Activated naive CD8-positive, alpha-beta T cell treated with anti-CD3 and anti-CD28 coated beads, Interleukin-2, amount 10 ng/mL, durations not matched to agents 7 days and 5 days (primary cell): ENCODE data around the gene PLEK. TPM values are rescaled to one million over a fixed set of nuclear protein-coding genes. Genes with fewer than 3 reads are reported as not detected.
"Not testable (repeated sequence)": the region's sequence is repeated elsewhere in the genome, so short reads cannot be mapped to it uniquely, and the experiment has no call there.

ENCODE experiments used
- ATAC-seq: fragments of 150-1000 bp; cut with Tn5 transposase; one replicate; pipeline ENCODE4 v1.10.0; 2021; ENCODE audit warnings: low read depth, moderate library complexity
- POLR2A ChIA-PET: fragments of 350-600 bp; sonication (Branson Sonifier 250); formaldehyde crosslinking; loops from one replicate; lab custom pipeline; 2021; ENCODE audit warnings: antibody characterized with exemption; lab: Charles Lee
- DNase-seq: peaks from one replicate; pipeline ENCODE4 v3.0.0; 2021
- H3K27ac Mint-ChIP-seq: one replicate; pipeline ENCODE4 v1.8.0; 2022; ENCODE audit warnings: mild to moderate bottlenecking, mixed read lengths
- H3K27me3 Mint-ChIP-seq: one replicate; pipeline ENCODE4 v1.8.0; 2022; ENCODE audit warnings: mild to moderate bottlenecking, moderate library complexity, mixed read lengths
- H3K36me3 Mint-ChIP-seq: one replicate; pipeline ENCODE4 v1.8.0; 2021; ENCODE audit warnings: mild to moderate bottlenecking, mixed read lengths
- H3K4me1 Mint-ChIP-seq: one replicate; pipeline ENCODE4 v1.8.0; 2021; ENCODE audit warnings: mixed read lengths
- H3K4me3 Mint-ChIP-seq: one replicate; pipeline ENCODE4 v1.8.0; 2022; ENCODE audit warnings: mild to moderate bottlenecking, moderate library complexity, mixed read lengths
- H3K9me3 Mint-ChIP-seq: one replicate; pipeline ENCODE4 v1.8.0; 2021; ENCODE audit warnings: mixed read lengths
- total RNA-seq, 2 experiments: library from RNA; stranded (reverse); gene quantifications; one replicate each; pipeline ENCODE4 v1.2.3, GENCODE V29; 2021

PLEK gene
- total RNA-seq, 2 experiments from 2014 or later: 23.4 to 28.8 TPM

DNA sequence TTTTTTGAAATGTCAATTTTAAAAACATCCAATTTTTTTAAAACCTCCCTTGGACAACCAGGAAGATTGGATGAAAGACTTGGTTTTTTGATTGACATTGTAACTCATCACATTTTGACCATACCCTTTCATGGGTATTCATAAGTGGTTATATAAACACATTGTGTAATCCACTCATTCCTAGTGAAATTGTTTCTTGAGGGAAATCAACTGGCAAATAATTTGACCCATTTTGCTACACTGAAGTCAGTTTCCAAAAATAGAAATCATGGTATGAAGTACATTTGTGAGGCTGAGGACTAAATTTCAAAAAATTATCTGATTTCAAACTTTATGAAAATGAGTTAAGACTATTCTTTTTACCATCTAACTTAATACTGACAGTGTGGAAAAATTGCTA is 70.5 kb downstream of the PLEK start:
- H3K27ac Mint-ChIP-seq: no peak overlapping the region
- peaks cover 2% of the 10 kb centered on the region for H3K4me1 Mint-ChIP-seq
- no peaks in the 10 kb centered on the region for H3K9me3 Mint-ChIP-seq
- no peak for DNase-seq
- H3K36me3 Mint-ChIP-seq: no peaks in the 10 kb centered on the region
- H3K27me3 Mint-ChIP-seq: peaks cover 1% of the 10 kb centered on the region
- H3K4me3 Mint-ChIP-seq: no peak overlapping the region
- POLR2A ChIA-PET: no interaction called here
- no peak for ATAC-seq

DNA sequence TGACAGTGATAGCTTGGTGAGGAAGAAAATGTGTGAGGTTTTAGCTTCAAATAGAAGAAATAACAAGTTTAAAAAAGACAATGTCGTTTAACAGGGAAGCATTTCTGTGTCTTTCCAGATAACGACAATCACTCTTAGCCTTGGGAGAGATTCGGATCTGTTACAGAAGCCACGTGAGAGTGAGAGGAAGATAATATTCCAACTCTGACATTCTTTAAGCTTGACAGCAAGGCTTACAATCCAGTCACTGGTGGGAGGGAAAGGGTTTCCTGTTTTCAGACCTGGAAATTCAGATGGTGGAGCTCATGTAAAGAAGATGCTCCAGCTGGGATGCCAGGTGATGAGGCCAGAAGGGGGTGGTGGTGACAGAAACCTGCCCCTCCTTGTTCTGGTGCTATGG is 71.2 kb downstream of the PLEK start:
- POLR2A ChIA-PET: no interaction called here
- ATAC-seq (no peak), DNase-seq (no peak)
- H3K27ac Mint-ChIP-seq: no peak overlapping the region
- no peaks in the 10 kb centered on the region for H3K9me3 Mint-ChIP-seq
- H3K36me3 Mint-ChIP-seq: no peaks in the 10 kb centered on the region
- no peak overlapping the region for H3K4me3 Mint-ChIP-seq
- H3K27me3 Mint-ChIP-seq: peaks cover 1% of the 10 kb centered on the region
- H3K4me1 Mint-ChIP-seq: peaks cover 5% of the 10 kb centered on the region

DNA sequence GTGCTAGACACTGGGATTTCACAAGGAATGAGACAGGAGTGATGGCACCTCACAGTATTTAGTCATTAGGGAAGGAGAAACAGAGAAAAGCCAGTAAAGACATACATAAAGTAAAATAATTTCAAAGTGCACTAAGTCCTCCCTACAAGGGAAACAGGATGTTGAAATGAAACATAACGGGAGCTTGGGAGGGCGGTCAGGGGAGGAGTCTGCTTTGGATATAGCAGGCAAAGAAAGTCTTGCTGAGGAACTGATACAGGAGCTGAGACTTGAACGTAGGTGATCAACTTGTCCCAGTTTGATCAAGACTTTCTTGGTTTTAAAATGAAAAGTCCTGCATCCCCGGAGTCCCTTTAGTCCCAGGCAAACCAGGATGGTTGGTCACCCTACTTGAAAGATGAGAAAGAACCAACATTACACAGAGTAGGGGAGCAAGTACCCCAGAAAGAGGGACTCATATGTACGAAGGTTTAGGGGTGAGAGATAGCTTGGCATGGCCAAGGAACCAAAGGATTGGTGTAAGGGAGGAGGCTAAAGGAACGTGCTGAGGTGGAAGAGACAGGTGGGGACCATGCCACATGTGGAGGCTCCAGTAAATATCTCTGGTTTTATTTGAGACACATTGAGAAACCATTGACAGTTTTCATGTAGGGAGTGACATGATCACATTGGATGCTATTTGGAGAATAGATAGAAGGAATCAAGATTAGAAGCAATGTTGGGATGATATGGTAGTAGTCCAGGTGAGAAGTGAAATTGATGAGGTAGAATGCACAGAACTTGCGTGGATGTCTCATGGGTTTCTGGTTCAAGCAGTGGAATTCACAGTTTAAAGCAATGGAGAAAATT is 73.6 kb downstream of the PLEK start:
- no peak overlapping the region for H3K27ac Mint-ChIP-seq

DNA sequence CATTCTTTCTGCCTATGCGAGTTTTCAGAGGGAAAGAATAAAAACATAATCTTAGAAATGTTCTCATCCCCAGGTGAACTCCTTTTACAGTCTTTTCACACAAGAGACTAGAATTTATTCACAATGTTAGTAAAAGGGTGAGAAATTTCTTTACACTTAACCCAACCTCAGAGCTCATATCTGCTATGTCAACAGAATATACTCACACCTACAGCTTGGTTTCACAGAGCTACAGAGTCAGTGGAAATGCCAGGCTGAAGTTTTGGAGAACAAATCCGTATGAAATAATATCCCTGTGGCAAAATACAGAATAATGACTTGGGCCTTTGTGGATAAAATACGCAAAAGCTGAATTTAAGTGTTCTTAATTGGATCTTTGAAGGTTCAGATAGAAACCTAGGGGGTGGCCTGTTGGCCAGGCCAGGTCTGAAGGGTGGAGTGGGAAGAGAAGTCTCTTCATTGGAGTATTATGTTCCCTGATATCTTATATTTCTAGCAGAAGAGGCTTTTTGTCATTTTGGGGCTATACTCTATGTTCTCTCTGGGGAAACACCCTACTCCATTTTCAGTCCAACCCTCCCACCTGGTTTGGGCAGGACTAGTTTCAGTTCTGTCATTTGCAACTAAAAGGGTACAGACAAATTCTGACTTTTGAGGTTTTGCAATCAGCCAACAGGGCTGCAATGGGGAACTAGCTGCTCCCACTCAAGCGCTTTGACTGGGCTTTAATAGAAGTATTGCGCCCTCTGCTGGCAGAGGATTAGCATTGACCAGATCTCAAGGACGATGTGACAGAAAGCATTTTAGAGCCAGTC is 76.3 kb downstream of the PLEK start:
- H3K4me3 Mint-ChIP-seq: peak overlapping the region; percentile 1
- POLR2A ChIA-PET: interaction anchor here (1.4 kb wide), 1 partner anchor 17 kb away, joined by 4 read pairs; no protein-coding TSS in a partner anchor
- DNase-seq (peak; percentile 58), ATAC-seq (peak; percentile 92)
- H3K27ac Mint-ChIP-seq: no peak overlapping the region
- peaks cover 7% of the 10 kb centered on the region for H3K27me3 Mint-ChIP-seq
- H3K4me1 Mint-ChIP-seq: peaks cover 9% of the 10 kb centered on the region
- no peaks in the 10 kb centered on the region for H3K9me3 Mint-ChIP-seq
- no peaks in the 10 kb centered on the region for H3K36me3 Mint-ChIP-seq

More for the DNA sequence above, 73.6 kb downstream of the PLEK start:
- DNase-seq: no peak
- H3K27me3 Mint-ChIP-seq: peaks cover 4% of the 10 kb centered on the region
- POLR2A ChIA-PET: no interaction called here
- H3K36me3 Mint-ChIP-seq: no peaks in the 10 kb centered on the region
- H3K4me1 Mint-ChIP-seq: peaks cover 9% of the 10 kb centered on the region
- ATAC-seq: no peak
- no peaks in the 10 kb centered on the region for H3K9me3 Mint-ChIP-seq
- no peak overlapping the region for H3K4me3 Mint-ChIP-seq

DNA sequence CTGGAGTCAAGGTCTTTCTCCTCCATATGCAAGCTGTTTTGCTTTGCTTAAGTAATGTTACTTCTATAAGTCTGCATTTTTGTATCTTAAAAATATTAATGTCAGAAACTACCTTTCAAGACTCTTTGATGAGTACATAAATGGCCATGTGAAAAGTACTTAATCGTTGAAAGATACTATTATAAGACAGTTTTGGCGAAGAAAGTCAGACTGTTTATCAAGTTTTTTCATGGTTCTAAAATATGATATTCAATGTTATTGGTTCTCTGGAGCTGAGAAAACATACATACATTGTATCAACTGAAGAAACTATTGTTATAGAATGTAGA is 76.9 kb downstream of the PLEK start:
- Mint-ChIP-seq H3K4me3 (no peak overlapping the region), H3K4me1 (peaks cover 9% of the 10 kb centered on the region), H3K27me3 (peaks cover 7% of the 10 kb centered on the region), H3K27ac (no peak overlapping the region), H3K9me3 (no peaks in the 10 kb centered on the region), H3K36me3 (no peaks in the 10 kb centered on the region)
- ATAC-seq: no peak
- DNase-seq: no peak
- POLR2A ChIA-PET: interaction anchor here (1.4 kb wide), 1 partner anchor 18 kb away, joined by 4 read pairs; no protein-coding TSS in a partner anchor

DNA sequence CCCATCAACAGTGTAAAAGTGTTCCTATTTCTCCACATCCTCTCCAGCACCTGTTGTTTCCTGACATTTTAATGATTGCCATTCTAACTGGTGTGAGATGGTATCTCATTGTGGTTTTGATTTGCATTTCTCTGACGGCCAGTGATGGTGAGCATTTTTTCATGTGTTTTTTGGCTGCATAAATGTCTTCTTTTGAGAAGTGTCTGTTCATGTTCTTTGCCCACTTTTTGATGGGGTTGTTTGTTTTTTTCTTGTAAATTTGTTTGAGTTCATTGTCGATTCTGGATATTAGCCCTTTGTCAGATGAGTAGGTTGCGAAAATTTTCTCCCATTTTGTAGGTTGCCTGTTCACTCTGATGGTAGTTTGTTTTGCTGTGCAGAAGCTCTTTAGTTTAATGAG is 81.3 kb downstream of the PLEK start:
- H3K27ac Mint-ChIP-seq, H3K4me1 Mint-ChIP-seq, H3K9me3 Mint-ChIP-seq, ATAC-seq, POLR2A ChIA-PET, H3K27me3 Mint-ChIP-seq, DNase-seq, H3K4me3 Mint-ChIP-seq, H3K36me3 Mint-ChIP-seq: not testable (repeated sequence)

Other genes starting within 250 kb of the PLEK start
- gene PNO1, start 207.4 kb upstream of the PLEK start, total RNA-seq: 1 to 10 TPM; 8.5 to 9.2 TPM
- gene PPP3R1, start 112.8 kb upstream of the PLEK start, total RNA-seq: 10 to 100 TPM; 65.4 to 66.0 TPM
- not detected for gene CNRIP1, start 45.3 kb upstream of the PLEK start, total RNA-seq
- 1 to 10 TPM; 4.0 to 4.3 TPM for gene FBXO48, start 102.0 kb downstream of the PLEK start, total RNA-seq
- 1 to 10 TPM; 4.5 to 4.6 TPM for gene APLF, start 102.3 kb downstream of the PLEK start, total RNA-seq